Activated B cell treated with CpG ODN at 0.5 μM for 24 hours (primary cell): ENCODE results near the gene CLPSL1. TPM values are rescaled to one million over a fixed set of nuclear protein-coding genes. Genes with fewer than 3 reads are reported as not detected.

Experiments
- ATAC-seq: fragments of 200-7000 bp; cut with Tn5 transposase; one replicate; pipeline ENCODE4 v1.10.0; 2021; ENCODE audit warnings: low read depth, mild to moderate bottlenecking, moderate library complexity
- CTCF ChIA-PET: fragments of 350-600 bp; sonication (Branson Sonifier 250); formaldehyde crosslinking; loops from one replicate; lab custom pipeline; 2021; ENCODE audit warnings: antibody characterized with exemption; lab: Charles Lee
- POLR2A ChIA-PET: fragments of 350-600 bp; sonication (Branson Sonifier 250); formaldehyde crosslinking; loops from one replicate; lab custom pipeline; 2021; ENCODE audit warnings: antibody characterized with exemption; lab: Charles Lee
- DNase-seq: peaks from one replicate; pipeline ENCODE4 v3.0.0; 2022
- H3K27ac Mint-ChIP-seq: one replicate; pipeline ENCODE4 v1.8.0; 2020; ENCODE audit warnings: mixed read lengths
- H3K27me3 Mint-ChIP-seq: one replicate; pipeline ENCODE4 v1.8.0; 2021; ENCODE audit warnings: mixed read lengths
- H3K36me3 Mint-ChIP-seq: one replicate; pipeline ENCODE4 v1.8.0; 2021; ENCODE audit warnings: low read depth, mixed read lengths
- H3K4me1 Mint-ChIP-seq: one replicate; pipeline ENCODE4 v1.8.0; 2021; ENCODE audit warnings: mixed read lengths
- H3K4me3 Mint-ChIP-seq: one replicate; pipeline ENCODE4 v1.8.0; 2020; ENCODE audit warnings: mild to moderate bottlenecking, mixed read lengths
- H3K9me3 Mint-ChIP-seq: one replicate; pipeline ENCODE4 v1.8.0; 2020; ENCODE audit warnings: mixed read lengths
- CTCF ChIP-seq: fragments of 200-600 bp; IDR thresholded peaks from one replicate; pipeline ENCODE4 v1.8.0; 2022; ENCODE audit warnings: antibody characterized with exemption, mild to moderate bottlenecking
- intact Hi-C: fragments of 100-400 bp; cut with micrococcal nuclease; formaldehyde crosslinking; loops from one replicate; pipeline ENCODE4 v1.15.1; 2024
- total RNA-seq: library from RNA; stranded (reverse); gene quantifications from 2 replicates; pipeline ENCODE4 v1.2.3, GENCODE V29; 2022

The CLPSL1 gene
- total RNA-seq, 1 donor from 2014 or later = not detected

- peaks cover 13% of the 10 kb centered on the region for H3K4me1 Mint-ChIP-seq
- H3K27ac Mint-ChIP-seq = no peak overlapping the region
- no peak for TF ChIP-seq CTCF
- peak overlapping the region; percentile 77 for H3K4me3 Mint-ChIP-seq
- H3K9me3 Mint-ChIP-seq = no peaks in the 10 kb centered on the region
- ChIA-PET CTCF (no interaction called here), POLR2A (no interaction called here)
- DNase-seq (no peak), ATAC-seq (no peak)
- intact Hi-C loops = no loop called here
- peaks cover 9% of the 10 kb centered on the region for H3K27me3 Mint-ChIP-seq
- no peaks in the 10 kb centered on the region for H3K36me3 Mint-ChIP-seq
Observed at GRCh38 chr6:35777356-35778102, 3.3 kb upstream of the CLPSL1 start.

- H3K36me3 Mint-ChIP-seq = no peaks in the 10 kb centered on the region
- DNase-seq (no peak), ATAC-seq (no peak)
- no peaks in the 10 kb centered on the region for H3K9me3 Mint-ChIP-seq
- ChIA-PET POLR2A (no interaction called here), CTCF (no interaction called here)
- peaks cover 9% of the 10 kb centered on the region for H3K27me3 Mint-ChIP-seq
- H3K27ac Mint-ChIP-seq = no peak overlapping the region
- no peak for TF ChIP-seq CTCF
- H3K4me3 Mint-ChIP-seq = no peak overlapping the region
- H3K4me1 Mint-ChIP-seq = peaks cover 13% of the 10 kb centered on the region
- intact Hi-C loops = no loop called here
Observed at GRCh38 chr6:35778437-35778836, 2.4 kb upstream of the CLPSL1 start.

GRCh38 chr6:35781290-35781689 lies 471 bp downstream of the CLPSL1 start:
- H3K27ac Mint-ChIP-seq = no peak overlapping the region
- CTCF ChIA-PET = interaction anchor here (0.6 kb wide), 1 partner anchor 120 kb away, joined by 3 read pairs; no protein-coding TSS in a partner anchor
- H3K4me1 Mint-ChIP-seq = peaks cover 10% of the 10 kb centered on the region
- peaks cover 15% of the 10 kb centered on the region for H3K27me3 Mint-ChIP-seq
- H3K36me3 Mint-ChIP-seq = no peaks in the 10 kb centered on the region
- no peak overlapping the region for H3K4me3 Mint-ChIP-seq
- no peak for ATAC-seq
- no peak for DNase-seq
- intact Hi-C loops = no loop called here
- no peaks in the 10 kb centered on the region for H3K9me3 Mint-ChIP-seq
- TF ChIP-seq CTCF = no peak
- POLR2A ChIA-PET = no interaction called here

GRCh38 chr6:35782424-35782823 lies 1.6 kb downstream of the CLPSL1 start:
- TF ChIP-seq CTCF = no peak
- ChIA-PET CTCF (no interaction called here), POLR2A (no interaction called here)
- no peaks in the 10 kb centered on the region for H3K36me3 Mint-ChIP-seq
- H3K9me3 Mint-ChIP-seq = no peaks in the 10 kb centered on the region
- ATAC-seq (no peak), DNase-seq (no peak)
- no peak overlapping the region for H3K4me3 Mint-ChIP-seq
- H3K27ac Mint-ChIP-seq = no peak overlapping the region
- H3K27me3 Mint-ChIP-seq = peaks cover 22% of the 10 kb centered on the region
- H3K4me1 Mint-ChIP-seq = peaks cover 3% of the 10 kb centered on the region
- intact Hi-C loops = no loop called here

- peaks cover 35% of the 10 kb centered on the region for H3K27me3 Mint-ChIP-seq
- H3K27ac Mint-ChIP-seq = no peak overlapping the region
- TF ChIP-seq CTCF = no peak
- CTCF ChIA-PET = no interaction called here
- intact Hi-C loops = no loop called here
- no peak for DNase-seq
- H3K4me1 Mint-ChIP-seq = no peaks in the 10 kb centered on the region
- no peaks in the 10 kb centered on the region for H3K9me3 Mint-ChIP-seq
- POLR2A ChIA-PET = no interaction called here
- H3K4me3 Mint-ChIP-seq = no peak overlapping the region
- ATAC-seq = no peak
- no peaks in the 10 kb centered on the region for H3K36me3 Mint-ChIP-seq
Observed at GRCh38 chr6:35784200-35784599, 3.4 kb downstream of the CLPSL1 start.
